Suprapubic skin (tissue), 4 donors: Measurements from ENCODE around the gene CIRBP.

Source experiments
- EP300 ChIP-seq: sonication (generic); formaldehyde crosslinking; IDR thresholded peaks from one replicate; pipeline ENCODE4 v1.6.1; 2017; ENCODE audit warnings: antibody characterized with exemption
- POLR2A ChIP-seq, 2 donors: fragments of 450-650 bp; IDR thresholded peaks; one replicate each; pipeline ENCODE4 v1.6.1; 2017; ENCODE audit warnings: antibody characterized with exemption in 2 of 2, mild to moderate bottlenecking in 2 of 2, moderate library complexity in 2 of 2
- POLR2AphosphoS5 ChIP-seq, 3 donors: sonication (generic); formaldehyde crosslinking; IDR thresholded peaks; one replicate each; pipeline ENCODE4 v1.6.1; 2017; ENCODE audit warnings: antibody characterized with exemption in 3 of 3
- TF ChIP-seq, protein P1 (sequence below), 2 donors: fragments of 200-600 bp in 1 of 2; fragments of 450-650 bp in 1 of 2; sonication (generic) in 1 of 2; IDR thresholded peaks; one replicate each; pipeline ENCODE4 v1.5.1; 2016 to 2019; ENCODE audit warnings: antibody characterized with exemption in 2 of 2, mild to moderate bottlenecking in 1 of 2, moderate library complexity in 1 of 2

DNA sequence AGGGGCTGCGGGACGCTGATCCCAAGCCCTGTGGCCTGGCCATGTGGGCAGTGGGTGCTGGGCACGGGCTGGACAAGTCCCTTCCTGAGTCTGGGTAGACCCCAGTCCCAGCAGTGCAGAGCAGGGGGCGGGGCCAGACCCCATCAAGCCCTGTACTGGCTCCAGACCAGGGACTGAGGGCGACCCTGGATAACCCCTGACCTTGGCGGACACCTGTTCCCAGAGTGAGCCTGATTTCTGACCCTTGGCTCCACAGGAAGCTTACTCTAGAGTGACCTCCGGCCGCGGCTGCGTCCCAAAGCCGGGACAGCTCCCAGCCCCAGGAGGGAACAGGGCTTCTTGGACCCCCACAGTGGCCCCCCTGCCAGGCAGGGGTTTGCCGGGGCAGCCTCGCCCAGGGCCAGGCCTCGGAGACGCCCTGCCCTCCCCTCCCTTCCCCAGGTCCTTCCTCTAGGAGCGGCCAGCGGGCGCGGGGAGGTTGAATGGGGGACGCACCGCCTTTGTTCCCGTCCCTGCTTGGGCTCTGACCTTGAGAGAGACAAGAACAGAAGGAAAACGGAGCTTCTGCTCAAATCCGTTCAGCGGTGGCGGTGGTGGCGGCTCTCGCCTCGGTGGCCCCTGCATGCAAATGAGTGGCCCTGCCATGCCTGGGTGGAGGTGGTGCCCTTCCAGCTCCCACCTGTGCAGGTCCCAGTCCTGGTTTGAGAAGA is 14.2 kb downstream of the CIRBP start:
- TF ChIP-seq, protein P1, sequence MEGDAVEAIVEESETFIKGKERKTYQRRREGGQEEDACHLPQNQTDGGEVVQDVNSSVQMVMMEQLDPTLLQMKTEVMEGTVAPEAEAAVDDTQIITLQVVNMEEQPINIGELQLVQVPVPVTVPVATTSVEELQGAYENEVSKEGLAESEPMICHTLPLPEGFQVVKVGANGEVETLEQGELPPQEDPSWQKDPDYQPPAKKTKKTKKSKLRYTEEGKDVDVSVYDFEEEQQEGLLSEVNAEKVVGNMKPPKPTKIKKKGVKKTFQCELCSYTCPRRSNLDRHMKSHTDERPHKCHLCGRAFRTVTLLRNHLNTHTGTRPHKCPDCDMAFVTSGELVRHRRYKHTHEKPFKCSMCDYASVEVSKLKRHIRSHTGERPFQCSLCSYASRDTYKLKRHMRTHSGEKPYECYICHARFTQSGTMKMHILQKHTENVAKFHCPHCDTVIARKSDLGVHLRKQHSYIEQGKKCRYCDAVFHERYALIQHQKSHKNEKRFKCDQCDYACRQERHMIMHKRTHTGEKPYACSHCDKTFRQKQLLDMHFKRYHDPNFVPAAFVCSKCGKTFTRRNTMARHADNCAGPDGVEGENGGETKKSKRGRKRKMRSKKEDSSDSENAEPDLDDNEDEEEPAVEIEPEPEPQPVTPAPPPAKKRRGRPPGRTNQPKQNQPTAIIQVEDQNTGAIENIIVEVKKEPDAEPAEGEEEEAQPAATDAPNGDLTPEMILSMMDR (IDR thresholded peaks at IDR 0.05), result no peak
- TF ChIP-seq POLR2AphosphoS5 (IDR thresholded peaks at IDR 0.05), result no peak
- TF ChIP-seq POLR2A (IDR thresholded peaks at IDR 0.05), result no peak
- TF ChIP-seq EP300, result no peak
